Activated CD4-positive, alpha-beta T cell treated with anti-CD3 and anti-CD28 coated beads, Interleukin-2, amount 10 ng/mL, durations not matched to agents 7 days and 5 days (primary cell): ENCODE results near the gene ZNF649. TPM values are rescaled to one million over a fixed set of nuclear protein-coding genes. Genes with fewer than 3 reads are reported as not detected.

ENCODE experiments used
- CTCF ChIA-PET: fragments of 350-600 bp; sonication (Branson Sonifier 250); formaldehyde crosslinking; loops from one replicate; lab custom pipeline; 2021; ENCODE audit warnings: antibody characterized with exemption; lab: Charles Lee
- POLR2A ChIA-PET: fragments of 350-600 bp; sonication (Branson Sonifier 250); formaldehyde crosslinking; loops from one replicate; lab custom pipeline; 2021; ENCODE audit warnings: antibody characterized with exemption; lab: Charles Lee
- DNase-seq: peaks from one replicate; pipeline ENCODE4 v3.0.0-alpha.2; 2020
- H3K27ac Mint-ChIP-seq: one replicate; pipeline ENCODE4 v1.8.0; 2021; ENCODE audit warnings: mild to moderate bottlenecking, moderate library complexity, mixed read lengths
- H3K27me3 Mint-ChIP-seq: one replicate; pipeline ENCODE4 v1.8.0; 2021; ENCODE audit warnings: mixed read lengths
- H3K36me3 Mint-ChIP-seq: one replicate; pipeline ENCODE4 v1.8.0; 2021; ENCODE audit warnings: low read depth, mixed read lengths
- H3K4me1 Mint-ChIP-seq: one replicate; pipeline ENCODE4 v1.8.0; 2021; ENCODE audit warnings: mixed read lengths
- H3K4me3 Mint-ChIP-seq: one replicate; pipeline ENCODE4 v1.8.0; 2021; ENCODE audit warnings: mild to moderate bottlenecking, moderate library complexity, mixed read lengths
- H3K9me3 Mint-ChIP-seq: one replicate; pipeline ENCODE4 v1.8.0; 2021; ENCODE audit warnings: mixed read lengths
- total RNA-seq, 2 experiments: library from RNA; stranded (reverse); gene quantifications; one replicate each; pipeline ENCODE4 v1.2.3, GENCODE V29; 2021

Gene ZNF649
- total RNA-seq, 2 experiments from 2014 or later: 12.2 to 12.8 TPM

DNA sequence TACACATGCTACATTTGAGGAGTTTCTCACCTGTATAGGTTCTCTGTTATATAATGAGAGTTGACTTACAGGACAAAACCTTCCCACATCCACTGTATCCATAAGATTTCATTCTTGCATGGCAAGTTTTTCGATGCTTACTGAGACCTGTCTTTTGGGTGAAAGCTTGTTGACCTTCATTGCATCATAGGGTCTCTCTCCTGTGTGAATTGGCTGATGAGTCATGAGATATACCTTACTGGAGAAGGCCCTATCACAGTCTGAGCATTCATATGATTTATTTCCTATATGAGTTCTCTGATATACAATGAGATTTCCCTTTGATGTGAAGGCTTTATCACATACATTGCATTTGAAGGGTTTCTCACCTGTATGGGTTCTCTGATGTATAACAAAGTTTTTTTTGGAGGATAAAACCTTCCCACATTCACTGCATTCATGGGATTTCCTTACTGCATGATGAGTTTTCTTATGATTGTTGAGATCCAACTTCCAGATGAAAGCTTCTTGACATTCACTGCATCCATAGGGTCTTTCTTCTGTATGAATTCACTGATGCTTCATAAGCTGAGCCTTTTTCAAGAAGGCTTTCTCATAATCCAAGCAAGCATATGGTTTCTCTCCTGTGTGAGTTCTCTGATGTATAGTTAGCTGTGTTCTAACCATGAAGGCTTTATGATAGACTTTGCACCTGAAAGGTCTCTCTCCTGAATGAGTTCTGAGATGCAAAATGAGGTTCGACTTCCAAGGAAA, 42.8 kb downstream of the ZNF649 start:
- no peak overlapping the region for H3K4me3 Mint-ChIP-seq
- ChIA-PET CTCF (interaction anchor here (0.6 kb wide), 1 partner anchor 1197 kb away, joined by 3 read pairs; no protein-coding TSS in a partner anchor), POLR2A (no interaction called here)
- DNase-seq: no peak
- H3K27ac Mint-ChIP-seq: no peak overlapping the region
- H3K27me3 Mint-ChIP-seq: no peaks in the 10 kb centered on the region
- no peaks in the 10 kb centered on the region for H3K4me1 Mint-ChIP-seq
- H3K36me3 Mint-ChIP-seq: peaks cover 17% of the 10 kb centered on the region
- H3K9me3 Mint-ChIP-seq: peaks cover 67% of the 10 kb centered on the region

Other genes starting within 250 kb of the ZNF649 start
- 1 to 10 TPM; 3.1 to 3.9 TPM for gene SPACA6, start 211.7 kb downstream of the ZNF649 start, total RNA-seq
- gene HAS1, start 181.0 kb downstream of the ZNF649 start, total RNA-seq: not detected
- gene FPR1, start 153.1 kb downstream of the ZNF649 start, total RNA-seq: not detected
- not detected for gene FPR2, start 143.8 kb downstream of the ZNF649 start, total RNA-seq
- gene FPR3, start 109.9 kb downstream of the ZNF649 start, total RNA-seq: not detected
- 1 to 10 TPM; 7.5 to 8.9 TPM for gene ZNF577, start 17.1 kb downstream of the ZNF649 start, total RNA-seq
- 10 to 100 TPM in 1 of 2 experiments, 1 to 10 TPM in 1; 6.5 to 10.6 TPM for gene ZNF613, start 22.5 kb upstream of the ZNF649 start, total RNA-seq
- gene ZNF350, start 81.8 kb upstream of the ZNF649 start, total RNA-seq: 10 to 100 TPM; 15.5 to 17.8 TPM
- gene ZNF615, start 103.2 kb upstream of the ZNF649 start, total RNA-seq: 10 to 100 TPM; 10.5 to 11.7 TPM
- gene ZNF614, start 123.4 kb upstream of the ZNF649 start, total RNA-seq: 1 to 10 TPM; 9.0 to 9.9 TPM
- gene ZNF432, start 143.8 kb upstream of the ZNF649 start, total RNA-seq: 10 to 100 TPM; 11.9 to 12.6 TPM
- gene ZNF841, start 190.7 kb upstream of the ZNF649 start, total RNA-seq: 10 to 100 TPM; 27.7 to 27.9 TPM
- gene ZNF616, start 234.9 kb upstream of the ZNF649 start, total RNA-seq: 1 to 10 TPM; 7.5 to 8.3 TPM